Transverse colon (tissue), 4 donors: ENCODE data around the gene KIF26A. TPM values are rescaled to one million over a fixed set of nuclear protein-coding genes. Genes with fewer than 3 reads are reported as not detected.

Experiments
- DNase-seq: peaks from one replicate; pipeline ENCODE4 v3.0.0-alpha.2; 2019
- H3K27ac ChIP-seq, 4 donors: fragments of 200-600 bp; sonication (generic); 2 replicates each; pipeline ENCODE4 v1.5.1; 2016 to 2018; ENCODE audit warnings: inconsistent platforms in 4 of 4
- H3K27me3 ChIP-seq: fragments of 200-600 bp; sonication (generic); 2 replicates; pipeline ENCODE4 v1.5.1; 2017; ENCODE audit warnings: inconsistent platforms
- H3K36me3 ChIP-seq, 4 donors: fragments of 200-600 bp; sonication (generic); 2 replicates each; pipeline ENCODE4 v1.5.1; 2017 to 2019; ENCODE audit warnings: inconsistent platforms in 4 of 4
- H3K4me1 ChIP-seq, 4 donors: fragments of 200-600 bp; sonication (generic); 2 replicates each; pipeline ENCODE4 v1.5.1; 2017 to 2020; ENCODE audit warnings: inconsistent platforms in 4 of 4
- H3K4me3 ChIP-seq, 4 donors: fragments of 200-600 bp; sonication (generic); 1 replicate in 1 of 4; 2 replicates in 3 of 4; pipeline versions ENCODE4 v1.5.1 to v1.6.1; 2017 to 2019; ENCODE audit warnings: inconsistent platforms in 4 of 4
- H3K9me3 ChIP-seq, 2 donors: fragments of 200-600 bp; sonication (generic); 2 replicates each; pipeline ENCODE4 v1.5.1; 2017 to 2019; ENCODE audit warnings: inconsistent platforms in 2 of 2
- CTCF ChIP-seq, 5 experiments: fragments of 200-600 bp in 3 of 5; fragments of 450-650 bp in 2 of 5; sonication (generic) in 3 of 5; IDR thresholded peaks; 1 replicate in 2 of 5; 2 replicates in 3 of 5; pipeline ENCODE4 v1.5.1; 2016 to 2017; ENCODE audit warnings: antibody characterized with exemption in 5 of 5, inconsistent platforms in 3 of 5, mild to moderate bottlenecking in 2 of 5, moderate library complexity in 1 of 5
- EP300 ChIP-seq: sonication (generic); formaldehyde crosslinking; IDR thresholded peaks from one replicate; pipeline ENCODE4 v1.6.1; 2017; ENCODE audit warnings: antibody characterized with exemption, low read depth
- POLR2A ChIP-seq: fragments of 450-650 bp; IDR thresholded peaks from one replicate; pipeline ENCODE4 v1.6.1; 2016; ENCODE audit warnings: antibody characterized with exemption, mild to moderate bottlenecking, moderate library complexity
- POLR2AphosphoS5 ChIP-seq, 3 donors: sonication (generic); formaldehyde crosslinking; IDR thresholded peaks; one replicate each; pipeline ENCODE4 v1.6.1; 2016; ENCODE audit warnings: antibody characterized with exemption in 3 of 3
- WGBS, 2 donors: methylation state at CpG; one replicate each; pipeline ENCODE4 v1.1.5; 2018; ENCODE audit warnings: low coverage in 1 of 2; 5-methylcytosine and 5-hydroxymethylcytosine counted together
- in situ Hi-C, 4 donors: fragments of 200-750 bp; cut with MboI; loops; one replicate each; pipeline versions ENCODE4 v1.15.0 to v1.15.1; 2017; ENCODE audit warnings: low sequenced_read_pairs in 3 of 4, low pct_ligation_motif_present in 1 of 4, low pct_unique_long_range_greater_than_20kb in 1 of 4
- intact Hi-C: fragments of 100-400 bp; cut with DNase I; formaldehyde crosslinking; loops from one replicate; pipeline ENCODE4 v1.15.1; 2023; ENCODE audit warnings: low total_unique reads
- total RNA-seq, 4 donors: library from RNA; depleted of rRNA; stranded (reverse); fragments of >200 nt; gene quantifications; one replicate each; pipeline ENCODE4 v1.1.0, GENCODE V29; 2016

KIF26A gene
- total RNA-seq, 4 donors from 2014 or later = 2.2 to 7.8 (median 4.4) TPM

- 81 to 89% methylated on average over 1 to 21 of the region's 21 CpGs for WGBS, 2 donors
Measured at GRCh38 chr14:104215706-104216334, 77.4 kb downstream of the KIF26A start.

GRCh38 chr14:104216457-104216856 is 78.1 kb downstream of the KIF26A start:
- no peaks in the 10 kb centered on the region for H3K9me3 ChIP-seq
- H3K27ac ChIP-seq = no peak overlapping the region
- no peaks in the 10 kb centered on the region for H3K4me1 ChIP-seq
- 88 to 93% methylated on average over 4 to 14 of the region's 14 CpGs for WGBS, 2 donors
- no peak for DNase-seq
- H3K36me3 ChIP-seq = no peaks in the 10 kb centered on the region
- no peak for TF ChIP-seq POLR2AphosphoS5 (IDR thresholded peaks at IDR 0.05)
- TF ChIP-seq EP300 = no peak
- no peak for TF ChIP-seq POLR2A
- no peak for TF ChIP-seq CTCF (IDR thresholded peaks at IDR 0.05)
- intact Hi-C loops (no loop called here), in situ Hi-C loops (no loop called here)
- no peak overlapping the region for H3K4me3 ChIP-seq
- no peaks in the 10 kb centered on the region for H3K27me3 ChIP-seq

More at GRCh38 chr14:104215706-104216334, 77.4 kb downstream of the KIF26A start:
- Histone ChIP-seq H3K36me3 (no peaks in the 10 kb centered on the region), H3K27ac (no peak overlapping the region), H3K4me3 (no peak overlapping the region), H3K27me3 (no peaks in the 10 kb centered on the region), H3K4me1 (no peaks in the 10 kb centered on the region), H3K9me3 (no peaks in the 10 kb centered on the region)
- no peak for TF ChIP-seq POLR2A
- no peak for TF ChIP-seq CTCF (IDR thresholded peaks at IDR 0.05)
- in situ Hi-C loops = no loop called here
- intact Hi-C loops = no loop called here
- DNase-seq = no peak

- Histone ChIP-seq H3K27me3 (no peaks in the 10 kb centered on the region), H3K27ac (no peak overlapping the region), H3K36me3 (no peaks in the 10 kb centered on the region), H3K4me1 (peaks cover 0 to under 1% (median 0%) of the 10 kb centered on the region in 4 donors), H3K9me3 (no peaks in the 10 kb centered on the region), H3K4me3 (no peak overlapping the region)
- WGBS, 2 donors = 76% methylated on average over 14 of the region's 21 CpGs; no CpG with 5 or more reads in 1 of the 2 donors
- in situ Hi-C loops (no loop called here), intact Hi-C loops (no loop called here)
- no peak for TF ChIP-seq POLR2AphosphoS5 (IDR thresholded peaks at IDR 0.05)
- no peak for TF ChIP-seq EP300
- no peak for TF ChIP-seq POLR2A
- TF ChIP-seq CTCF (IDR thresholded peaks at IDR 0.05) = no peak
- DNase-seq = no peak
Measured at GRCh38 chr14:104217486-104218360, 79.3 kb downstream of the KIF26A start.

- H3K9me3 ChIP-seq = no peaks in the 10 kb centered on the region
- peak; percentile 3 for DNase-seq
- WGBS, 2 donors = 86% methylated on average over 20 of the region's 22 CpGs; no CpG with 5 or more reads in 1 of the 2 donors
- intact Hi-C loops (no loop called here), in situ Hi-C loops (no loop called here)
- no peak overlapping the region for H3K4me3 ChIP-seq
- no peaks in the 10 kb centered on the region for H3K27me3 ChIP-seq
- H3K36me3 ChIP-seq = no peaks in the 10 kb centered on the region
- no peak overlapping the region for H3K27ac ChIP-seq
- H3K4me1 ChIP-seq = peaks cover 0 to 9% (median 4%) of the 10 kb centered on the region in 4 donors
- TF ChIP-seq POLR2A (no peak), CTCF (IDR thresholded peaks at IDR 0.05) (no peak), EP300 (no peak), POLR2AphosphoS5 (IDR thresholded peaks at IDR 0.05) (no peak)
Measured at GRCh38 chr14:104218361-104219180, 80.2 kb downstream of the KIF26A start.
